Calu3 (cell line): Measurements from ENCODE around the gene FNIP1. TPM values are rescaled to one million over a fixed set of nuclear protein-coding genes. Genes with fewer than 3 reads are reported as not detected.

Source experiments
- BruUV-seq: library from RNA; stranded (reverse); fragments of 400-500 nt; replicated peaks from 2 replicates; lab custom pipeline; 2021; lab: Mats Ljungman, UMichigan
- CTCF ChIA-PET: fragments of 300-600 bp; sonication (Branson Sonifier 250); formaldehyde crosslinking; loops from one replicate; lab custom pipeline; 2022; ENCODE audit warnings: antibody characterized with exemption; lab: Charles Lee
- DNase-seq: peaks from one replicate; pipeline ENCODE4 v3.0.0; 2022
- H3K27ac Mint-ChIP-seq: one replicate; pipeline ENCODE4 v1.8.0; 2022; ENCODE audit warnings: mixed read lengths; ENCODE audit not compliant: unreplicated experiment
- H3K27me3 Mint-ChIP-seq: one replicate; pipeline ENCODE4 v1.8.0; 2022; ENCODE audit warnings: mixed read lengths; ENCODE audit not compliant: unreplicated experiment
- H3K36me3 Mint-ChIP-seq: one replicate; pipeline ENCODE4 v1.8.0; 2022; ENCODE audit warnings: mild to moderate bottlenecking, moderate library complexity, mixed read lengths; ENCODE audit not compliant: insufficient read depth, unreplicated experiment
- H3K4me1 Mint-ChIP-seq: one replicate; pipeline ENCODE4 v1.8.0; 2022; ENCODE audit warnings: mild to moderate bottlenecking, low read depth, mixed read lengths; ENCODE audit not compliant: unreplicated experiment
- H3K4me3 Mint-ChIP-seq: one replicate; pipeline ENCODE4 v1.8.0; 2022; ENCODE audit warnings: mild to moderate bottlenecking, low read depth, moderate library complexity, mixed read lengths; ENCODE audit not compliant: unreplicated experiment
- H3K9me3 Mint-ChIP-seq: one replicate; pipeline ENCODE4 v1.8.0; 2022; ENCODE audit warnings: low read depth, mixed read lengths; ENCODE audit not compliant: unreplicated experiment
- CTCF ChIP-seq: fragments of 200-600 bp; IDR thresholded peaks from one replicate; pipeline ENCODE4 v1.8.0; 2022; ENCODE audit warnings: antibody characterized with exemption; ENCODE audit not compliant: unreplicated experiment
- intact Hi-C: fragments of 100-400 bp; cut with micrococcal nuclease; formaldehyde crosslinking; loops from one replicate; pipeline ENCODE4 v1.10.0; 2022; ENCODE audit not compliant: unreplicated experiment
- total RNA-seq: library from RNA; stranded (reverse); gene quantifications from 2 replicates; pipeline ENCODE4 v1.2.3, GENCODE V29; 2022

Gene FNIP1
- total RNA-seq, 1 experiment from 2014 or later, result 46.0 TPM

- peaks cover 11% of the 10 kb centered on the region for H3K4me1 Mint-ChIP-seq
- H3K27me3 Mint-ChIP-seq, result no peaks in the 10 kb centered on the region
- peaks cover 26% of the 10 kb centered on the region for H3K36me3 Mint-ChIP-seq
- no peak for DNase-seq
- CTCF ChIA-PET, result no interaction called here
- peaks cover under 1% of the 10 kb centered on the region for H3K9me3 Mint-ChIP-seq
- no peak overlapping the region for H3K27ac Mint-ChIP-seq
- TF ChIP-seq CTCF, result no peak
- no peak overlapping the region for H3K4me3 Mint-ChIP-seq
- intact Hi-C loops, result no loop called here
- no TSS peak for BruUV-seq
Measured at GRCh38 chr5:131630963-131631350, 165.9 kb downstream of the FNIP1 start.

- BruUV-seq, result no TSS peak
- H3K36me3 Mint-ChIP-seq, result peaks cover 21% of the 10 kb centered on the region
- peaks cover 11% of the 10 kb centered on the region for H3K4me1 Mint-ChIP-seq
- CTCF ChIA-PET, result no interaction called here
- H3K9me3 Mint-ChIP-seq, result peaks cover 2% of the 10 kb centered on the region
- H3K27ac Mint-ChIP-seq, result no peak overlapping the region
- DNase-seq, result no peak
- intact Hi-C loops, result no loop called here
- TF ChIP-seq CTCF, result no peak
- H3K4me3 Mint-ChIP-seq, result no peak overlapping the region
- no peaks in the 10 kb centered on the region for H3K27me3 Mint-ChIP-seq
Measured at GRCh38 chr5:131630208-131630962, 166.4 kb downstream of the FNIP1 start.

GRCh38 chr5:131628990-131629389, 167.8 kb downstream of the FNIP1 start:
- Mint-ChIP-seq H3K9me3 (peaks cover 2% of the 10 kb centered on the region), H3K27ac (no peak overlapping the region), H3K36me3 (peaks cover 7% of the 10 kb centered on the region), H3K27me3 (no peaks in the 10 kb centered on the region), H3K4me1 (peaks cover 13% of the 10 kb centered on the region), H3K4me3 (no peak overlapping the region)
- intact Hi-C loops, result no loop called here
- CTCF ChIA-PET, result no interaction called here
- no TSS peak for BruUV-seq
- no peak for TF ChIP-seq CTCF
- DNase-seq, result no peak

- intact Hi-C loops, result no loop called here
Measured at GRCh38 chr5:131627207-131627865, 169.5 kb downstream of the FNIP1 start.

More at GRCh38 chr5:131627207-131627865, 169.5 kb downstream of the FNIP1 start:
- H3K27me3 Mint-ChIP-seq, result no peaks in the 10 kb centered on the region
- CTCF ChIA-PET, result no interaction called here
- peaks cover 29% of the 10 kb centered on the region for H3K4me1 Mint-ChIP-seq
- no peak overlapping the region for H3K27ac Mint-ChIP-seq
- TF ChIP-seq CTCF, result no peak
- BruUV-seq, result no TSS peak
- H3K36me3 Mint-ChIP-seq, result no peaks in the 10 kb centered on the region
- no peak overlapping the region for H3K4me3 Mint-ChIP-seq
- H3K9me3 Mint-ChIP-seq, result peaks cover 5% of the 10 kb centered on the region
- DNase-seq, result no peak
